ENCODE results near the gene RB1.

DNA sequence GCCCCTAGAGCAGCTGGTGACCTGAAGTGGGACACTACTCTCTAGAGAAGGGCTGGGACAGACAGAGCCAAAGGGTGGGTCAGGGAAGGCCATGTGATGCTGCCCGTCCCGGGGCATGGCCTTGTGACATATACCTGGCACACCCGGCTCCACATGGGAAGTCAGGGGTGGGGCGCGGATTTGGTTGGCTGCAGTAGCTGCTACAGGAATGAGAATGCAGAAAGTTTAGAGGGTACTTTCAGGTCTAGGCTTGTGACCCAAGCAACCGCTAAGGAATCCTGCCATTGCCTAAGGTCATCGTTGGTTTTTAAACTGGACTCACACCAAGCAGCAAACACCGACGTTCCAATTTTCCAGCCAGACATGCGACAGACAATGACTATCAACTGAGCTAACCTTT, 203.5 kb downstream of the RB1 start:
- TF ChIP-seq, protein P1, sequence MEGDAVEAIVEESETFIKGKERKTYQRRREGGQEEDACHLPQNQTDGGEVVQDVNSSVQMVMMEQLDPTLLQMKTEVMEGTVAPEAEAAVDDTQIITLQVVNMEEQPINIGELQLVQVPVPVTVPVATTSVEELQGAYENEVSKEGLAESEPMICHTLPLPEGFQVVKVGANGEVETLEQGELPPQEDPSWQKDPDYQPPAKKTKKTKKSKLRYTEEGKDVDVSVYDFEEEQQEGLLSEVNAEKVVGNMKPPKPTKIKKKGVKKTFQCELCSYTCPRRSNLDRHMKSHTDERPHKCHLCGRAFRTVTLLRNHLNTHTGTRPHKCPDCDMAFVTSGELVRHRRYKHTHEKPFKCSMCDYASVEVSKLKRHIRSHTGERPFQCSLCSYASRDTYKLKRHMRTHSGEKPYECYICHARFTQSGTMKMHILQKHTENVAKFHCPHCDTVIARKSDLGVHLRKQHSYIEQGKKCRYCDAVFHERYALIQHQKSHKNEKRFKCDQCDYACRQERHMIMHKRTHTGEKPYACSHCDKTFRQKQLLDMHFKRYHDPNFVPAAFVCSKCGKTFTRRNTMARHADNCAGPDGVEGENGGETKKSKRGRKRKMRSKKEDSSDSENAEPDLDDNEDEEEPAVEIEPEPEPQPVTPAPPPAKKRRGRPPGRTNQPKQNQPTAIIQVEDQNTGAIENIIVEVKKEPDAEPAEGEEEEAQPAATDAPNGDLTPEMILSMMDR (IDR thresholded peaks at IDR 0.05): no peak
- no peak for TF ChIP-seq POLR2A (IDR thresholded peaks at IDR 0.05)
